ENCODE results near the gene TKT.

DNA sequence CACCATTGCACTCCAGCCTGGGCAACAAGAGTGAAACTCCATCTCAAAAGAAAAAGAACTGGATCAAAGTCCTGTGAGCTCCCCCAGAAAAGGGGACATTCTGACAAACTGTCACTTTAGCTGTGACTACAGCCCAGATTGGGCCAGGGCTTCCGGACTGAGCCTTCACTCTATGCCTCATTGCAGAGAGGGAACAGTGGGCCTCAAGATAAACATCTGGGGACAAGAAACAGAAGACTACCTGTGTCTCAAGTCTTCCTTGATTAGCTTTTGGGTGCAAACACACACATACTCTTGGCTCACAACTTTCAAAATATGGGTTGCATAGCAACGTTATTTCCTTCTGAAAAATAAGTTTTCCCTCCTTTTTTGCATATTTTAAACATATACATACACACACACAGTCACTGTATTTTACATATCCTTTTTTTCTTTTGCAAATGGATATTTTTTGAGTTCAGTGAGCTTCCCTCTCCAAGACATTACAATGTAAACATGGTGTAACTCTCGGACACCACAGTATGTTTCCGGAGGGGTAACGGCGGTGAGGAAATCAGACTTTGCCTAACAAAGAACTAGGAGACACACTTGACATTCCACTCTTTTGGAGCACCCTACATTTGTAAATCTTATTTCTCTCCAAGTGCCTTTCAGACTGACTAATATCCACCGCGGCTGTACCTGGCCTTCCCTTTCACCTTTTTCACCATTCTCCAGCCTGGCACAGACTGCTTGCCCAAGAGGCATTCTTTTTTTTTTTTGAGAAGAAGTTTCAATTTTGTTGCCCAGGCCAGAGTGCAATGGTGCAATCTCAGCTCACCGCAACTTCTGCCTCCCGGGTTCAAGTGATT, 3.5 kb downstream of the TKT start:
- TF ChIP-seq EZH2 (IDR thresholded peaks at IDR 0.05; ENCODE audit: low read depth, low read length, severe bottlenecking): no peak
- no peak for TF ChIP-seq SP4 (IDR thresholded peaks at IDR 0.05; ENCODE audit: low read length)
- no peak for TF ChIP-seq POLR2AphosphoS5 (IDR thresholded peaks at IDR 0.05; ENCODE audit: low read depth, low read length)
- no peak for TF ChIP-seq RBBP5 (IDR thresholded peaks at IDR 0.05; ENCODE audit: borderline replicate concordance, low read depth, low read length)
- no peak for TF ChIP-seq POLR2A (IDR thresholded peaks at IDR 0.05; ENCODE audit: control extremely low read depth in 1 of 2, low read depth in 2 of 2, low read length in 2 of 2)
- TF ChIP-seq, protein P1, sequence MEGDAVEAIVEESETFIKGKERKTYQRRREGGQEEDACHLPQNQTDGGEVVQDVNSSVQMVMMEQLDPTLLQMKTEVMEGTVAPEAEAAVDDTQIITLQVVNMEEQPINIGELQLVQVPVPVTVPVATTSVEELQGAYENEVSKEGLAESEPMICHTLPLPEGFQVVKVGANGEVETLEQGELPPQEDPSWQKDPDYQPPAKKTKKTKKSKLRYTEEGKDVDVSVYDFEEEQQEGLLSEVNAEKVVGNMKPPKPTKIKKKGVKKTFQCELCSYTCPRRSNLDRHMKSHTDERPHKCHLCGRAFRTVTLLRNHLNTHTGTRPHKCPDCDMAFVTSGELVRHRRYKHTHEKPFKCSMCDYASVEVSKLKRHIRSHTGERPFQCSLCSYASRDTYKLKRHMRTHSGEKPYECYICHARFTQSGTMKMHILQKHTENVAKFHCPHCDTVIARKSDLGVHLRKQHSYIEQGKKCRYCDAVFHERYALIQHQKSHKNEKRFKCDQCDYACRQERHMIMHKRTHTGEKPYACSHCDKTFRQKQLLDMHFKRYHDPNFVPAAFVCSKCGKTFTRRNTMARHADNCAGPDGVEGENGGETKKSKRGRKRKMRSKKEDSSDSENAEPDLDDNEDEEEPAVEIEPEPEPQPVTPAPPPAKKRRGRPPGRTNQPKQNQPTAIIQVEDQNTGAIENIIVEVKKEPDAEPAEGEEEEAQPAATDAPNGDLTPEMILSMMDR (IDR thresholded peaks at IDR 0.05; ENCODE audit: control extremely low read depth in 1 of 3, insufficient read depth in 1 of 3, low read depth in 1 of 3, low read length in 3 of 3): no peak

All from H1 (cell line).